ENCODE measurements around the gene GIGYF2.

The GIGYF2 gene

GRCh38 chr2:232748038-232748437 is 50.9 kb downstream of the GIGYF2 start:
- DNase-seq (ENCODE audit: low read depth in 4 of 4, low spot score in 1 of 4): no peak

GRCh38 chr2:232749331-232749730 is 52.2 kb downstream of the GIGYF2 start:
- no peak for DNase-seq (ENCODE audit: low read depth in 4 of 4, low spot score in 1 of 4)

GRCh38 chr2:232750135-232750671 is 53.1 kb downstream of the GIGYF2 start:
- DNase-seq (ENCODE audit: low read depth in 4 of 4, low spot score in 1 of 4): no peak

- no peak for DNase-seq (ENCODE audit: low read depth in 4 of 4, low spot score in 1 of 4)
Observed at GRCh38 chr2:232757905-232758304, 60.8 kb downstream of the GIGYF2 start.

- no peak for DNase-seq (ENCODE audit: low read depth in 4 of 4, low spot score in 1 of 4)
Observed at GRCh38 chr2:232761301-232761907, 64.3 kb downstream of the GIGYF2 start.

- no peak for DNase-seq (ENCODE audit: low read depth in 4 of 4, low spot score in 1 of 4)
Observed at GRCh38 chr2:232767866-232768265, 70.7 kb downstream of the GIGYF2 start.

GRCh38 chr2:232770207-232770606 is 73.1 kb downstream of the GIGYF2 start:
- DNase-seq (ENCODE audit: low read depth in 4 of 4, low spot score in 1 of 4): no peak

- no peak for DNase-seq (ENCODE audit: low read depth in 4 of 4, low spot score in 1 of 4)
Observed at GRCh38 chr2:232771870-232772269, 74.7 kb downstream of the GIGYF2 start.

- DNase-seq (ENCODE audit: low read depth in 4 of 4, low spot score in 1 of 4): no peak
Observed at GRCh38 chr2:232772531-232772930, 75.4 kb downstream of the GIGYF2 start.

- no peak for DNase-seq (ENCODE audit: low read depth in 4 of 4, low spot score in 1 of 4)
Observed at GRCh38 chr2:232773815-232774214, 76.7 kb downstream of the GIGYF2 start.

- no peak for DNase-seq (ENCODE audit: low read depth in 4 of 4, low spot score in 1 of 4)
Observed at GRCh38 chr2:232776435-232776834, 79.3 kb downstream of the GIGYF2 start, which contains the start of gene KCNJ13. KCNJ13 (minus strand) TSS chr2:232776565; CDS start chr2:232771362, 5,203 bp downstream.

GRCh38 chr2:232777276-232777675 is 80.1 kb downstream of the GIGYF2 start:
- DNase-seq (ENCODE audit: low read depth in 4 of 4, low spot score in 1 of 4): no peak

- DNase-seq (ENCODE audit: low read depth in 4 of 4, low spot score in 1 of 4): no peak
Observed at GRCh38 chr2:232779465-232779864, 82.3 kb downstream of the GIGYF2 start.

GRCh38 chr2:232779934-232780333 is 82.8 kb downstream of the GIGYF2 start:
- DNase-seq (ENCODE audit: low read depth in 4 of 4, low spot score in 1 of 4): no peak

- DNase-seq (ENCODE audit: low read depth in 4 of 4, low spot score in 1 of 4): peak in 1 of 4 experiments; percentile 8
Observed at GRCh38 chr2:232781765-232782164, 84.6 kb downstream of the GIGYF2 start.

GRCh38 chr2:232783278-232783677 is 86.1 kb downstream of the GIGYF2 start:
- no peak for DNase-seq (ENCODE audit: low read depth in 4 of 4, low spot score in 1 of 4)

- no peak for DNase-seq (ENCODE audit: low read depth in 4 of 4, low spot score in 1 of 4)
Observed at GRCh38 chr2:232787806-232788205, 90.7 kb downstream of the GIGYF2 start.

GRCh38 chr2:232789082-232789481 is 92.0 kb downstream of the GIGYF2 start:
- no peak for DNase-seq (ENCODE audit: low read depth in 4 of 4, low spot score in 1 of 4)

- DNase-seq (ENCODE audit: low read depth in 4 of 4, low spot score in 1 of 4): no peak
Observed at GRCh38 chr2:232791518-232791917, 94.4 kb downstream of the GIGYF2 start.

GRCh38 chr2:232793271-232793670 is 96.1 kb downstream of the GIGYF2 start:
- no peak for DNase-seq (ENCODE audit: low read depth in 4 of 4, low spot score in 1 of 4)

GRCh38 chr2:232794981-232795380 is 97.8 kb downstream of the GIGYF2 start:
- DNase-seq (ENCODE audit: low read depth in 4 of 4, low spot score in 1 of 4): no peak

- DNase-seq (ENCODE audit: low read depth in 4 of 4, low spot score in 1 of 4): no peak
Observed at GRCh38 chr2:232795920-232796319, 98.8 kb downstream of the GIGYF2 start.

GRCh38 chr2:232798187-232798586 is 101.1 kb downstream of the GIGYF2 start:
- no peak for DNase-seq (ENCODE audit: low read depth in 4 of 4, low spot score in 1 of 4)

Data from stimulated activated CD4-positive, alpha-beta T cell treated with anti-CD3 and anti-CD28 coated beads, Interleukin-1b, Interleukin-23, amount 100 ng/mL, for 24 hours (primary cell).